Psoas muscle (tissue), 8 donors: ENCODE data around the gene KPNA1. TPM values are rescaled to one million over a fixed set of nuclear protein-coding genes. Genes with fewer than 3 reads are reported as not detected.

Experiments used
- ATAC-seq, 4 donors: fragments of 200-7000 bp; cut with Tn5 transposase; one replicate each; pipeline ENCODE4 v1.9.1; 2020; ENCODE audit warnings: moderate library complexity in 3 of 4, mild to moderate bottlenecking in 2 of 4
- DNase-seq, 2 donors: peaks; one replicate each; pipeline ENCODE4 v3.0.0-alpha.2; 2020
- H3K27ac ChIP-seq: fragments of 200-600 bp; one replicate; pipeline ENCODE4 v1.8.0; 2022
- H3K27me3 ChIP-seq, 3 donors: fragments of 200-600 bp in 1 of 3; one replicate each; pipeline versions ENCODE4 v1.6.1 to v1.8.0; 2013 to 2022; ENCODE audit warnings: low read length in 2 of 3, mild to moderate bottlenecking in 2 of 3, moderate library complexity in 1 of 3; ENCODE audit not compliant: insufficient read depth in 3 of 3
- H3K36me3 ChIP-seq, 2 donors: fragments of 200-600 bp in 1 of 2; one replicate each; pipeline versions ENCODE4 v1.6.1 to v1.8.0; 2013 to 2022; ENCODE audit warnings: low read depth in 1 of 2, mild to moderate bottlenecking in 1 of 2, moderate library complexity in 1 of 2; ENCODE audit not compliant: insufficient read depth in 1 of 2
- H3K4me1 ChIP-seq: fragments of 200-600 bp; one replicate; pipeline ENCODE4 v1.8.0; 2022
- H3K4me3 ChIP-seq: fragments of 200-600 bp; one replicate; pipeline ENCODE4 v1.8.0; 2022; ENCODE audit warnings: mild to moderate bottlenecking
- H3K9me3 ChIP-seq: fragments of 200-600 bp; one replicate; pipeline ENCODE4 v1.8.0; 2022
- CTCF ChIP-seq: fragments of 200-600 bp; IDR thresholded peaks from one replicate; pipeline ENCODE4 v1.8.0; 2022; ENCODE audit warnings: antibody characterized with exemption
- WGBS, 3 donors: extraction: QIAGEN DNeasy Blood & Tissue Kit; methylation state at CpG; one replicate each; pipeline versions ENCODE4 v1.1.6 to v1.1.7; 2013; 5-methylcytosine and 5-hydroxymethylcytosine counted together
- intact Hi-C, 2 donors: fragments of 100-400 bp; cut with DNase I; formaldehyde crosslinking; loops; one replicate each; pipeline versions ENCODE4 v1.11.0 to v1.14.2; 2022
- polyA plus RNA-seq, 3 donors: library from polyadenylated mRNA; stranded (reverse); fragments of 200-250 nt; gene quantifications; one replicate each; pipeline ENCODE4 v1.2.3, GENCODE V29; 2013
- total RNA-seq, 4 donors: library from RNA; stranded (reverse); fragmentation: NEBNext Ultra II Directional in 2 of 4; extraction: Animal tissue kit (Norgen Biotek cat#: 25700) in 2 of 4; gene quantifications; one replicate each; pipeline versions ENCODE4 v1.2.1 to v1.2.4, GENCODE V29; 2021 to 2023
- donor health status: healthy with polysubstance abuse.
- donor health status: DM: no; HTN: no; CAD: no; lungs with moderate emphysema.
- donor health status: Bipolar disorder and iron deficiency.
- donor health status: healthy.
- donor health status: DM: yes; HTN: yes; CAD: no.
- donor health status: DM: no; HTN: no; CAD: no.
- donor health status: DM: no; HTN: no; CAD: no.
- donor health status: DM: yes; HTN: yes; CAD: no.

The KPNA1 gene
- total and polyA plus RNA-seq, 7 donors: 39.5 to 263 (median 180) TPM

- H3K9me3 ChIP-seq: no peaks in the 10 kb centered on the region
- H3K4me3 ChIP-seq: no peak overlapping the region
- H3K36me3 ChIP-seq: peaks cover 0 to 42% of the 10 kb centered on the region in 2 donors
- 41 to 53% (median 46%) methylated on average over 1 of the region's 1 CpG for WGBS, 3 donors
- intact Hi-C loops: loop anchor here in 1 of 2 donors (5.0 kb wide), 1 partner anchor 40 kb away; no protein-coding TSS in a partner anchor
- H3K4me1 ChIP-seq: peaks cover 59% of the 10 kb centered on the region
- TF ChIP-seq CTCF: no peak
- no peak for DNase-seq
- H3K27ac ChIP-seq: peak overlapping the region; percentile 71
- ATAC-seq: peak; percentile 88 to 92 (median 90)
- H3K27me3 ChIP-seq: no peaks in the 10 kb centered on the region
Observed at GRCh38 chr3:122497425-122497824, 17.3 kb downstream of the KPNA1 start.

- H3K4me1 ChIP-seq: peaks cover 50% of the 10 kb centered on the region
- H3K27me3 ChIP-seq: no peaks in the 10 kb centered on the region
- H3K36me3 ChIP-seq: peaks cover 2 to 48% of the 10 kb centered on the region in 2 donors
- H3K9me3 ChIP-seq: no peaks in the 10 kb centered on the region
- H3K4me3 ChIP-seq: no peak overlapping the region
- no peak for ATAC-seq
- DNase-seq: no peak
- intact Hi-C loops: loop anchor here in 1 of 2 donors (5.0 kb wide), 1 partner anchor 39 kb away; no protein-coding TSS in a partner anchor
- peak overlapping the region; percentile 71 for H3K27ac ChIP-seq
- TF ChIP-seq CTCF: no peak
- WGBS, 3 donors: 78 to 93% (median 83%) methylated on average over 2 of the region's 2 CpGs
Observed at GRCh38 chr3:122496508-122496907, 18.2 kb downstream of the KPNA1 start.

DNA sequence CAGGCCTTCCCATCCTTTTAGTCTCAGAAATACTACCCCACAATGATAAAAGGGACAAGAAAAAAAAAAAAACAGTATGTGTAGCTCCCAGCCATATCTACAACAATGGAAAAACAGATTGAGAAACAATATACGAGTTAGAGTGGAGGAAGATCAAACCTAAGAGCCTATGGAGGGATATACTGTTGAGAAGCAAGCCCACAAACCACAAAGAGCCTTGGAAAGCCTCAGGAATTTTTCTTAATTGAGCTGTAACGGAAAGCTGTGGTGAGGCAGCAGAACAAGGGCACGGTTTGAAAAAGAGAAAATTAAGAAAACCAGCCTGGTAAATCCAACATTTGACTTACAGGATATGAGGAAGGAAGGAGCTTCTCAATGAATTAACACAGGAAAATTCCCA lies 21.4 kb downstream of the KPNA1 start:
- WGBS, 3 donors: 80 to 90% (median 87%) methylated on average over 3 of the region's 3 CpGs
- H3K27me3 ChIP-seq: no peaks in the 10 kb centered on the region
- peaks cover 2 to 65% of the 10 kb centered on the region in 2 donors for H3K36me3 ChIP-seq
- DNase-seq (no peak), ATAC-seq (no peak)
- H3K27ac ChIP-seq: no peak overlapping the region
- intact Hi-C loops: no loop called here
- no peak overlapping the region for H3K4me3 ChIP-seq
- H3K9me3 ChIP-seq: no peaks in the 10 kb centered on the region
- TF ChIP-seq CTCF: no peak
- peaks cover 25% of the 10 kb centered on the region for H3K4me1 ChIP-seq

GRCh38 chr3:122488262-122488973 lies 26.3 kb downstream of the KPNA1 start:
- intact Hi-C loops: no loop called here
- ATAC-seq (no peak), DNase-seq (no peak)
- H3K36me3 ChIP-seq: peaks cover 2 to 43% of the 10 kb centered on the region in 2 donors
- whole genome bisulfite sequencing, 3 donors: 74 to 81% (median 76%) methylated on average over 7 of the region's 7 CpGs
- H3K4me1 ChIP-seq: peaks cover 24% of the 10 kb centered on the region
- H3K9me3 ChIP-seq: no peaks in the 10 kb centered on the region
- no peak for TF ChIP-seq CTCF
- no peaks in the 10 kb centered on the region for H3K27me3 ChIP-seq
- H3K27ac ChIP-seq: no peak overlapping the region
- no peak overlapping the region for H3K4me3 ChIP-seq
